A549 (cell line): ENCODE data around the gene TCF4. TPM values are rescaled to one million over a fixed set of nuclear protein-coding genes. Genes with fewer than 3 reads are reported as not detected.

ENCODE experiments used
- ATAC-seq, 2 experiments: fragments of 200-7000 bp in 1 of 2; fragments of >200 bp in 1 of 2; cut with Nextera tagmentation in 1 of 2; cut with Tn5 transposase in 1 of 2; 3 replicates each; pipeline versions ENCODE4 v1.8.0 to v1.9.1; 2018 to 2020; ENCODE audit warnings: mild to moderate bottlenecking in 1 of 2, moderate library complexity in 1 of 2
- CTCF ChIA-PET: fragments of 300-600 bp; sonication (Branson Sonifier 250); formaldehyde crosslinking; extraction: SDS; loops from one replicate; lab custom pipeline; 2021; ENCODE audit warnings: antibody characterized with exemption, inconsistent platforms; lab: Yijun Ruan, JAX
- POLR2A ChIA-PET: fragments of 350-600 bp; formaldehyde crosslinking; extraction: SDS; loops from one replicate; lab custom pipeline; 2021; ENCODE audit warnings: antibody characterized with exemption, inconsistent platforms; lab: Yijun Ruan, JAX
- DNase-seq, 2 experiments: peaks; one replicate each; pipeline versions ENCODE4 v3.0.0 to v3.0.0-alpha.2; 2011 to 2016; ENCODE audit warnings: low read depth in 1 of 2, low spot score in 1 of 2
- FAIRE-seq: peaks from 2 replicates; lab custom pipeline; 2011; peaks lifted over from hg19 to GRCh38; lab: Jason Lieb, UNC
- H3K27ac ChIP-seq, 2 experiments: fragments of >200 bp; sonication (Bioruptor Twin); formaldehyde crosslinking; 3 replicates each; pipeline ENCODE4 v1.5.1; 2016 to 2017
- H3K4me1 ChIP-seq: fragments of >200 bp; sonication (Bioruptor Twin); formaldehyde crosslinking; 3 replicates; pipeline ENCODE4 v1.6.1; 2016
- H3K4me2 ChIP-seq: fragments of >200 bp; sonication (Bioruptor Twin); formaldehyde crosslinking; 3 replicates; pipeline ENCODE4 v1.6.1; 2016
- H3K4me3 ChIP-seq: fragments of >200 bp; sonication (Bioruptor Twin); formaldehyde crosslinking; 3 replicates; pipeline ENCODE4 v1.5.1; 2016
- H3K9me3 ChIP-seq: fragments of >200 bp; sonication (Bioruptor Twin); formaldehyde crosslinking; 3 replicates; pipeline ENCODE4 v1.6.1; 2016
- CBX8 ChIP-seq: fragments of 200-600 bp; sonication (generic); IDR thresholded peaks from 2 replicates; pipeline ENCODE4 v1.6.1; 2016
- EHMT2 ChIP-seq: fragments of 200-600 bp; sonication (generic); IDR thresholded peaks from 2 replicates; pipeline ENCODE4 v1.6.1; 2016; ENCODE audit warnings: antibody characterized with exemption, low read depth, mild to moderate bottlenecking, moderate library complexity
- ELK1 ChIP-seq: fragments of 150-350 bp; IDR thresholded peaks from 2 replicates; pipeline ENCODE4 v1.6.1; 2014; ENCODE audit warnings: low read depth, mild to moderate bottlenecking, low read length
- EP300 ChIP-seq, 2 experiments: fragments of >200 bp; sonication (Bioruptor Twin); formaldehyde crosslinking; IDR thresholded peaks; 2 replicates in 1 of 2; 3 replicates in 1 of 2; pipeline ENCODE4 v1.6.1; 2016 to 2017
- ESRRA ChIP-seq: fragments of 150-350 bp; IDR thresholded peaks from 2 replicates; pipeline ENCODE4 v1.6.1; 2014; ENCODE audit warnings: mild to moderate bottlenecking, low read length, borderline replicate concordance
- HDAC2 ChIP-seq: fragments of 200-600 bp; sonication (generic); IDR thresholded peaks from 2 replicates; pipeline ENCODE4 v1.6.1; 2016
- HMGXB4 ChIP-seq: fragments of 250-450 bp; sonication (Bioruptor Pico); IDR thresholded peaks from 2 replicates; pipeline ENCODE4 v1.5.0; 2021; ENCODE audit warnings: mild to moderate bottlenecking, moderate library complexity, borderline replicate concordance
- HOXA7 ChIP-seq: fragments of 250-450 bp; sonication (Bioruptor Pico); IDR thresholded peaks from 2 replicates; pipeline ENCODE4 v1.5.0; 2020; ENCODE audit warnings: mild to moderate bottlenecking, moderate library complexity
- HOXB13 ChIP-seq: fragments of 250-450 bp; sonication (Bioruptor Pico); IDR thresholded peaks from 2 replicates; pipeline ENCODE4 v1.5.0; 2020; ENCODE audit warnings: low read depth, mild to moderate bottlenecking, moderate library complexity
- JUNB ChIP-seq: fragments of >200 bp; sonication (Bioruptor Twin); formaldehyde crosslinking; IDR thresholded peaks from 2 replicates; pipeline ENCODE4 v1.6.1; 2016
- KDM5A ChIP-seq: fragments of 200-600 bp; sonication (generic); IDR thresholded peaks from 2 replicates; pipeline ENCODE4 v1.6.1; 2016; ENCODE audit warnings: antibody characterized with exemption, mild to moderate bottlenecking
- MAZ ChIP-seq: fragments of 150-350 bp; IDR thresholded peaks from 2 replicates; pipeline ENCODE4 v1.6.1; 2014; ENCODE audit warnings: antibody characterized with exemption, low read depth, low read length, borderline replicate concordance
- MYC ChIP-seq: IDR thresholded peaks from 2 replicates; pipeline ENCODE4 v1.6.1; 2012; ENCODE audit warnings: mild to moderate bottlenecking, inconsistent platforms, low read length, improper control_type of control experiment, borderline replicate concordance
- NFE2L2 ChIP-seq: fragments of 150-350 bp; conservative IDR thresholded peaks from 2 replicates; pipeline ENCODE4 v1.6.1; 2014; ENCODE audit warnings: low read length
- NR3C1 ChIP-seq: fragments of >200 bp; sonication (Bioruptor Twin); formaldehyde crosslinking; IDR thresholded peaks from 3 replicates; pipeline ENCODE4 v1.6.1; 2017
- PHF8 ChIP-seq: fragments of 200-600 bp; sonication (generic); IDR thresholded peaks from 2 replicates; pipeline ENCODE4 v1.6.1; 2016; ENCODE audit warnings: low read depth, mild to moderate bottlenecking, antibody characterized with exemption, moderate library complexity, borderline replicate concordance
- RFX5 ChIP-seq: fragments of 450-650 bp; IDR thresholded peaks from 2 replicates; pipeline ENCODE4 v1.7.1; 2014; ENCODE audit warnings: antibody characterized with exemption, mild to moderate bottlenecking, moderate library complexity
- RNF2 ChIP-seq: fragments of 200-600 bp; sonication (generic); IDR thresholded peaks from 2 replicates; pipeline ENCODE4 v1.6.1; 2016; ENCODE audit warnings: low read depth, mild to moderate bottlenecking, antibody characterized with exemption, moderate library complexity, borderline replicate concordance
- SREBF2 ChIP-seq: fragments of 450-650 bp; IDR thresholded peaks from 2 replicates; pipeline ENCODE4 v1.6.1; 2014; ENCODE audit warnings: mild to moderate bottlenecking, moderate library complexity
- TFCP2L1 ChIP-seq: fragments of 250-450 bp; sonication (Bioruptor Pico); IDR thresholded peaks from 2 replicates; pipeline ENCODE4 v1.5.0; 2021; ENCODE audit warnings: mild to moderate bottlenecking
- TP53 ChIP-seq: fragments of 250-450 bp; sonication (Bioruptor Pico); IDR thresholded peaks from 2 replicates; pipeline ENCODE4 v1.5.0; 2021; ENCODE audit warnings: mild to moderate bottlenecking, moderate library complexity
- USF2 ChIP-seq: fragments of 450-650 bp; IDR thresholded peaks from 2 replicates; pipeline ENCODE4 v1.6.1; 2014; ENCODE audit warnings: antibody characterized with exemption
- ZC3H11A ChIP-seq: fragments of 450-650 bp; IDR thresholded peaks from 2 replicates; pipeline ENCODE4 v1.6.1; 2014; ENCODE audit warnings: antibody characterized with exemption, mild to moderate bottlenecking
- ZFP36 ChIP-seq: fragments of 450-650 bp; IDR thresholded peaks from 2 replicates; pipeline ENCODE4 v1.6.1; 2014; ENCODE audit warnings: borderline replicate concordance; ENCODE audit not compliant: partially characterized antibody
- ZNF302 ChIP-seq: fragments of 250-450 bp; sonication (Bioruptor Pico); IDR thresholded peaks from 2 replicates; pipeline ENCODE4 v1.9.0; 2021; ENCODE audit warnings: inconsistent platforms, mild to moderate bottlenecking, moderate library complexity
- ZSCAN20 ChIP-seq: fragments of 250-450 bp; sonication (Bioruptor Pico); IDR thresholded peaks from 2 replicates; pipeline ENCODE4 v1.8.0; 2022; ENCODE audit warnings: mild to moderate bottlenecking, moderate library complexity
- WGBS: methylation state at CpG from one replicate; pipeline ENCODE4 v1.1.6; 2017; ENCODE audit errors: missing lambda C conversion rate; 5-methylcytosine and 5-hydroxymethylcytosine counted together
- polyA plus RNA-seq, 4 experiments: library from polyadenylated mRNA; depleted of rRNA in 3 of 4; stranded (reverse); fragments of >200 nt; fragmentation: RNase III in 1 of 4; extraction: RNeasy Plus Mini Kit Qiagen cat#74134 plus additional on column Dnase treatment in 1 of 4; gene quantifications; 2 replicates in 3 of 4; 3 replicates in 1 of 4; pipeline ENCODE4 v1.2.3, GENCODE V29; 2011 to 2017
- TF ChIP-seq, protein P1 (sequence below): fragments of 250-450 bp; sonication (Bioruptor Pico); IDR thresholded peaks from 2 replicates; pipeline ENCODE4 v1.5.0; 2020; ENCODE audit warnings: low read depth, mild to moderate bottlenecking, moderate library complexity

Gene TCF4
- polyA plus RNA-seq, 2 of the 4 experiments (the other 2 are of a cell fraction), result 3.0 to 4.0 TPM

GRCh38 chr18:55334875-55335274, 253.1 kb downstream of the TCF4 start:
- H3K9me3 ChIP-seq, result no peaks in the 10 kb centered on the region
- DNase-seq (no peak), ATAC-seq (no peak), FAIRE-seq (no peak)
- POLR2A ChIA-PET, result no interaction called here
- CTCF ChIA-PET, result interaction anchor here (0.6 kb wide), 1 partner anchor 38 kb away, joined by 3 read pairs; no protein-coding TSS in a partner anchor
- no peak overlapping the region for H3K4me2 ChIP-seq
- no peak overlapping the region for H3K27ac ChIP-seq
- H3K4me1 ChIP-seq, result no peaks in the 10 kb centered on the region
- no peak for TF ChIP-seq NR3C1
- no peak for TF ChIP-seq USF2
- no peak for TF ChIP-seq HMGXB4 (CRISPR knock-in tag)
- no peak for TF ChIP-seq ELK1
- no peak for TF ChIP-seq EHMT2
- no peak for TF ChIP-seq TP53 (CRISPR knock-in tag)
- no peak for TF ChIP-seq EP300 (IDR thresholded peaks at IDR 0.05)
- TF ChIP-seq NFE2L2, result no peak
- TF ChIP-seq HDAC2, result no peak
- TF ChIP-seq ZC3H11A, result no peak
- TF ChIP-seq MYC, result no peak
- no peak for TF ChIP-seq JUNB
- TF ChIP-seq ZSCAN20 (CRISPR knock-in tag), result no peak
- H3K4me3 ChIP-seq, result no peak overlapping the region
- WGBS, result 98% methylated on average over 4 of the region's 4 CpGs

DNA sequence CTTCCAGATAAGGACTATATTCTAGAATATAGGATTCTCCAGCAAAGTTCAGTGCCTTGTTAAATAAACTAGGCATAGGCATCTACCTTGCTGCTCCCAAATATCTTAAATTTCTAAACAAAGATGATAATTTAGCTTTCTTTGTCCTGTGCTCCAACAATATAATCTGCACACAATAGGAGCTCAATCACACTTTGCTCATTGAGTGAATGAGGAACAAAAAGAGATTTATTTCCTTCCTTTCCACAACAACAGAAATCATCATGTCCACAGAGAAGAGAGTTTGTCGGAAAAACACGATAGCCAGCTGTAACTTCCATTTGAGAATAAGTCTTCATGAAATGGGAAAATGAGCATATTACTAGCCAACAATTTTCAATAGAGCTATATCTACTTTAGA, 256.7 kb downstream of the TCF4 start:
- 77% methylated on average over 2 of the region's 2 CpGs for WGBS
- DNase-seq (no peak), FAIRE-seq (no peak), ATAC-seq (no peak)
- no peaks in the 10 kb centered on the region for H3K4me1 ChIP-seq
- no peak overlapping the region for H3K4me3 ChIP-seq
- ChIA-PET CTCF (interaction anchor here (0.6 to 1.2 kb wide), 2 partner anchors 10 to 12 kb away, joined by 3 read pairs; no protein-coding TSS in a partner anchor), POLR2A (no interaction called here)
- TF ChIP-seq ZC3H11A (no peak), HOXA7 (no peak), ESRRA (no peak), PHF8 (no peak), ZNF302 (CRISPR knock-in tag) (no peak), RNF2 (no peak), TFCP2L1 (CRISPR knock-in tag) (no peak), EP300 (IDR thresholded peaks at IDR 0.05) (no peak), RFX5 (no peak), HDAC2 (no peak), CBX8 (no peak), ZSCAN20 (CRISPR knock-in tag) (no peak), HMGXB4 (CRISPR knock-in tag) (no peak), ZFP36 (no peak), SREBF2 (no peak), HOXB13 (CRISPR knock-in tag) (no peak), MYC (no peak), KDM5A (no peak), MAZ (no peak)
- TF ChIP-seq, protein P1, sequence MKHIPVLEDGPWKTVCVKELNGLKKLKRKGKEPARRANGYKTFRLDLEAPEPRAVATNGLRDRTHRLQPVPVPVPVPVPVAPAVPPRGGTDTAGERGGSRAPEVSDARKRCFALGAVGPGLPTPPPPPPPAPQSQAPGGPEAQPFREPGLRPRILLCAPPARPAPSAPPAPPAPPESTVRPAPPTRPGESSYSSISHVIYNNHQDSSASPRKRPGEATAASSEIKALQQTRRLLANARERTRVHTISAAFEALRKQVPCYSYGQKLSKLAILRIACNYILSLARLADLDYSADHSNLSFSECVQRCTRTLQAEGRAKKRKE, result no peak
- no peak overlapping the region for H3K27ac ChIP-seq
- no peak overlapping the region for H3K4me2 ChIP-seq
- H3K9me3 ChIP-seq, result no peaks in the 10 kb centered on the region
